SK-MEL-5 (cell line): ENCODE measurements around the gene STRN4. TPM values are rescaled to one million over a fixed set of nuclear protein-coding genes. Genes with fewer than 3 reads are reported as not detected.

ENCODE experiments used
- small RNA-seq, 2 experiments: library from RNA; depleted of rRNA; stranded (forward); fragments of <200 nt; gene quantifications; one replicate each; pipeline ENCODE3, GENCODE V24; 2014
- total RNA-seq: library from RNA; depleted of rRNA; stranded (reverse); fragments of >200 nt; shearing (Covaris generic); gene quantifications from 2 replicates; pipeline ENCODE4 v1.2.3, GENCODE V29; 2014; rRNA removed

The STRN4 gene
- total RNA-seq, 1 experiment from 2014 or later = 61.9 TPM

Small RNA genes lying within 50 kb of the gene (small RNA-seq; reads per million reads assigned to genes)
- 0 to 0.05 reads per million in 2 experiments for gene MIR320E
- 0 reads per million in 2 experiments for gene RF00019
- gene RN7SL364P = 0.15 to 41.5 reads per million in 2 experiments

Other genes starting within 250 kb of the STRN4 start
- gene CALM3, start 145.1 kb downstream of the STRN4 start, total RNA-seq = 106 and 117 TPM in 2 replicates
- gene PTGIR, start 121.4 kb downstream of the STRN4 start, total RNA-seq = not detected in 2 replicates
- not detected in 2 replicates for gene GNG8, start 110.2 kb downstream of the STRN4 start, total RNA-seq
- 3.4 and 3.8 TPM in 2 replicates for gene DACT3, start 85.3 kb downstream of the STRN4 start, total RNA-seq
- gene PRKD2, start 29.3 kb downstream of the STRN4 start, total RNA-seq = 3.2 and 4.6 TPM in 2 replicates
- gene FKRP, start 393 bp downstream of the STRN4 start, total RNA-seq = 10.3 and 11.3 TPM in 2 replicates
- 90.2 and 105 TPM in 2 replicates for gene SLC1A5, start 42.1 kb upstream of the STRN4 start, total RNA-seq
- gene AP2S1, start 104.4 kb upstream of the STRN4 start, total RNA-seq = 182 and 183 TPM in 2 replicates
- gene ARHGAP35, start 114.5 kb upstream of the STRN4 start, total RNA-seq = 14.2 and 16.8 TPM in 2 replicates